Trophoblast cell (in vitro differentiated cells and primary cell): Measurements from ENCODE around the gene RBM28.

Experiments
- DNase-seq, 2 donors: peaks; one replicate each; pipeline ENCODE4 v3.0.0-alpha.2; 2016
- H2AFZ ChIP-seq: 2 replicates; pipeline ENCODE4 v1.6.1; 2013; ENCODE audit warnings: low read length, moderate library complexity, mild to moderate bottlenecking; ENCODE audit not compliant: insufficient read depth, poor library complexity
- H2AK5ac ChIP-seq: 2 replicates; pipeline ENCODE4 v1.6.1; 2013; ENCODE audit warnings: mild to moderate bottlenecking, low read length
- H2BK120ac ChIP-seq: 2 replicates; pipeline ENCODE4 v1.6.1; 2013; ENCODE audit warnings: low read length, mild to moderate bottlenecking, moderate library complexity; ENCODE audit not compliant: insufficient read depth, poor library complexity
- H2BK12ac ChIP-seq: 2 replicates; pipeline ENCODE4 v1.6.1; 2013; ENCODE audit warnings: mild to moderate bottlenecking, low read length, moderate library complexity
- H2BK5ac ChIP-seq: 2 replicates; pipeline ENCODE4 v1.6.1; 2013; ENCODE audit warnings: low read length, low read depth, moderate library complexity, mild to moderate bottlenecking; ENCODE audit not compliant: poor library complexity
- H3K14ac ChIP-seq: 2 replicates; pipeline ENCODE4 v1.6.1; 2013; ENCODE audit warnings: mild to moderate bottlenecking, low read length
- H3K18ac ChIP-seq: 2 replicates; pipeline ENCODE4 v1.6.1; 2013; ENCODE audit warnings: mild to moderate bottlenecking, low read length
- H3K23ac ChIP-seq: 2 replicates; pipeline ENCODE4 v1.6.1; 2013; ENCODE audit warnings: low read length
- H3K27ac ChIP-seq: 2 replicates; pipeline ENCODE4 v1.5.1; 2013; ENCODE audit warnings: low read depth, mild to moderate bottlenecking, inconsistent platforms, low read length, moderate library complexity
- H3K27me3 ChIP-seq: 2 replicates; pipeline ENCODE4 v1.6.1; 2013; ENCODE audit warnings: inconsistent platforms, mild to moderate bottlenecking, low read length, moderate library complexity; ENCODE audit not compliant: insufficient read depth
- H3K36me3 ChIP-seq, 2 experiments: 1 replicate in 1 of 2; 2 replicates in 1 of 2; pipeline ENCODE4 v1.6.1; 2013; ENCODE audit warnings: low read length in 2 of 2, mild to moderate bottlenecking in 2 of 2, moderate library complexity in 1 of 2; ENCODE audit not compliant: insufficient read depth in 2 of 2, control insufficient read depth in 1 of 2
- H3K4ac ChIP-seq: 2 replicates; pipeline ENCODE4 v1.6.1; 2013; ENCODE audit warnings: low read depth, mild to moderate bottlenecking, low read length, moderate library complexity
- H3K4me1 ChIP-seq, 2 experiments: 1 replicate in 1 of 2; 2 replicates in 1 of 2; pipeline ENCODE4 v1.6.1; 2013; ENCODE audit warnings: low read length in 2 of 2, mild to moderate bottlenecking in 2 of 2, moderate library complexity in 1 of 2; ENCODE audit not compliant: insufficient read depth in 2 of 2, control insufficient read depth in 1 of 2
- H3K4me2 ChIP-seq: 2 replicates; pipeline ENCODE4 v1.6.1; 2013; ENCODE audit warnings: inconsistent platforms, mild to moderate bottlenecking, low read length, moderate library complexity
- H3K4me3 ChIP-seq: 2 replicates; pipeline ENCODE4 v1.5.1; 2013; ENCODE audit warnings: mild to moderate bottlenecking, low read depth, low read length, inconsistent platforms
- H3K79me1 ChIP-seq: one replicate; pipeline ENCODE4 v1.6.1; 2013; ENCODE audit warnings: low read length
- H3K79me2 ChIP-seq: 2 replicates; pipeline ENCODE4 v1.6.1; 2013; ENCODE audit warnings: low read length, mild to moderate bottlenecking; ENCODE audit not compliant: control insufficient read depth, insufficient read depth, poor library complexity
- H3K9ac ChIP-seq: 2 replicates; pipeline ENCODE4 v1.6.1; 2013; ENCODE audit warnings: mild to moderate bottlenecking, low read length
- H3K9me3 ChIP-seq: 2 replicates; pipeline ENCODE4 v1.6.1; 2013; ENCODE audit warnings: low read depth, mild to moderate bottlenecking, control low read depth, inconsistent platforms, low read length; ENCODE audit not compliant: insufficient read depth
- H4K12ac ChIP-seq: 2 replicates; pipeline ENCODE4 v1.6.1; 2013; ENCODE audit warnings: low read depth, mild to moderate bottlenecking, low read length, moderate library complexity
- H4K8ac ChIP-seq: 2 replicates; pipeline ENCODE4 v1.6.1; 2013; ENCODE audit warnings: low read depth, mild to moderate bottlenecking, low read length, moderate library complexity
- H4K91ac ChIP-seq: one replicate; pipeline ENCODE4 v1.6.1; 2013; ENCODE audit warnings: low read depth, mild to moderate bottlenecking, low read length, moderate library complexity
- WGBS: extraction: QIAGEN DNeasy Blood & Tissue Kit; methylation state at CpG from one replicate; pipeline ENCODE4 v1.1.7; 2013; ENCODE audit warnings: missing lambda C conversion rate; ENCODE audit not compliant: insufficient read length, insufficient coverage; ENCODE audit errors: extremely low coverage; 5-methylcytosine and 5-hydroxymethylcytosine counted together

RBM28 gene

DNA sequence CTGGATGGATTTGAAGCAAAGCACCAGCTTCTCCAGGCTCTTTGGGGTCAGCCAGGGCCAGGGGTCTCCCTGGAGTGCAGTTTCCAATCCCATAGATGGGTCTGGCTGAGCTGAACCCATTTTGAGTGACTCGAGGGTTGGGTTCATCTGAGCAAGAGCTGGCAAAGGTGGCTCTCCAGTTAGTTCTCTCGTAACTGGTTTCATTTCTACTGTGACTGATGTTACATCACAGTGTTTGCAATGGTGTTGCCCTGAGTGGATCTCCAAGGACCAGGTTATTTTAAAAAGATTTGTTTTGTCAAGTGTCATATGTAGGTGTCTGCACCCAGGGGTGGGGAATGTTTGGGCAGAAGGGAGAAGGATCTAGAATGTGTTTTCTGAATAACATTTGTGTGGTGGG, 88.4 kb downstream of the RBM28 start:
- no peak overlapping the region for H2BK12ac ChIP-seq
- H2AK5ac ChIP-seq = no peak overlapping the region
- H3K14ac ChIP-seq = no peak overlapping the region
- no peak overlapping the region for H4K8ac ChIP-seq
- H4K12ac ChIP-seq = no peak overlapping the region
- H3K4me1 ChIP-seq = peaks cover 12 to 17% of the 10 kb centered on the region in 2 experiments
- H3K79me1 ChIP-seq = peaks cover 8% of the 10 kb centered on the region
- no peak overlapping the region for H3K9ac ChIP-seq
- no peak overlapping the region for H3K4me3 ChIP-seq
- no peak overlapping the region for H2BK5ac ChIP-seq
- H3K23ac ChIP-seq = no peak overlapping the region
- no peaks in the 10 kb centered on the region for H3K9me3 ChIP-seq
- H3K4ac ChIP-seq = no peak overlapping the region
- DNase-seq = no peak
- no peaks in the 10 kb centered on the region for H3K79me2 ChIP-seq
- H3K4me2 ChIP-seq = no peak overlapping the region
- no peak overlapping the region for H3K18ac ChIP-seq
- H2BK120ac ChIP-seq = no peak overlapping the region
- H2AFZ ChIP-seq = no peak overlapping the region
- no peak overlapping the region for H3K27ac ChIP-seq
- WGBS = no CpG with 5 or more reads among the region's 2 CpGs
- H3K36me3 ChIP-seq = no peaks in the 10 kb centered on the region
- H4K91ac ChIP-seq = no peak overlapping the region
- no peaks in the 10 kb centered on the region for H3K27me3 ChIP-seq

- no peak overlapping the region for H2AFZ ChIP-seq
- no peaks in the 10 kb centered on the region for H3K79me2 ChIP-seq
- no peak overlapping the region for H4K12ac ChIP-seq
- H2BK12ac ChIP-seq = no peak overlapping the region
- no peaks in the 10 kb centered on the region for H3K27me3 ChIP-seq
- no peak overlapping the region for H2BK120ac ChIP-seq
- H3K79me1 ChIP-seq = peaks cover 5% of the 10 kb centered on the region
- H2AK5ac ChIP-seq = no peak overlapping the region
- H3K4me2 ChIP-seq = no peak overlapping the region
- H3K4ac ChIP-seq = no peak overlapping the region
- H3K36me3 ChIP-seq = no peaks in the 10 kb centered on the region
- no CpG with 5 or more reads among the region's 5 CpGs for WGBS
- H3K9me3 ChIP-seq = no peaks in the 10 kb centered on the region
- H3K18ac ChIP-seq = no peak overlapping the region
- H3K9ac ChIP-seq = no peak overlapping the region
- H3K14ac ChIP-seq = no peak overlapping the region
- H2BK5ac ChIP-seq = no peak overlapping the region
- H4K91ac ChIP-seq = no peak overlapping the region
- H3K4me3 ChIP-seq = no peak overlapping the region
- no peak overlapping the region for H3K27ac ChIP-seq
- no peak overlapping the region for H3K23ac ChIP-seq
- H3K4me1 ChIP-seq = peaks cover 6 to 9% of the 10 kb centered on the region in 2 experiments
- no peak overlapping the region for H4K8ac ChIP-seq
- no peak for DNase-seq
Measured at GRCh38 chr7:128254470-128254869, 89.2 kb downstream of the RBM28 start.

DNA sequence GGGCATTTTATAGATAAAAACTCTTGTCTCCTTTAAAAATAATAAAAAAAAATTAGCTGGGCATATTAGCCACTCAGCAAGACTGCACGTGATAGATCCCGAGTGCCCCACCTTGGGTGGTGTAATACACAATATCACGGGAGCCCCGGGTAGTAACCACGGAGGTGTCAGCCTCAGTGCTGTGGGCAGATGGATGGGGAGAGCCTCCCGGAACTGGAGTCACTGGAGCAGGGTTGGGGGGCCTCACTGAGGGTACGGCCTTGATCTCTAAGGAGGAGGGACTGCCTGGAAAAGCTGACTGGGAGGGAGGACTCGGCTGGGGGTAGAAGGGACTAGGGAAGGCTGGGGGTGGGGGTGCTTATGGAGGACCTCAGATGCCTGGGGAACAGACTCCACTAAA, 90.0 kb downstream of the RBM28 start:
- H3K4me3 ChIP-seq = no peak overlapping the region
- H3K9me3 ChIP-seq = no peaks in the 10 kb centered on the region
- no peaks in the 10 kb centered on the region for H3K79me2 ChIP-seq
- no peak overlapping the region for H3K27ac ChIP-seq
- DNase-seq = no peak
- H3K4ac ChIP-seq = no peak overlapping the region
- H2AFZ ChIP-seq = no peak overlapping the region
- no peak overlapping the region for H3K14ac ChIP-seq
- H3K18ac ChIP-seq = no peak overlapping the region
- no CpG with 5 or more reads among the region's 8 CpGs for WGBS
- no peaks in the 10 kb centered on the region for H3K36me3 ChIP-seq
- H2BK120ac ChIP-seq = no peak overlapping the region
- H3K27me3 ChIP-seq = no peaks in the 10 kb centered on the region
- H2BK12ac ChIP-seq = no peak overlapping the region
- no peaks in the 10 kb centered on the region for H3K79me1 ChIP-seq
- H4K12ac ChIP-seq = no peak overlapping the region
- H3K4me1 ChIP-seq = peaks cover 0 to 3% of the 10 kb centered on the region in 2 experiments
- no peak overlapping the region for H2AK5ac ChIP-seq
- H4K91ac ChIP-seq = no peak overlapping the region
- H3K4me2 ChIP-seq = no peak overlapping the region
- H3K9ac ChIP-seq = no peak overlapping the region
- no peak overlapping the region for H3K23ac ChIP-seq
- no peak overlapping the region for H2BK5ac ChIP-seq
- H4K8ac ChIP-seq = no peak overlapping the region

DNA sequence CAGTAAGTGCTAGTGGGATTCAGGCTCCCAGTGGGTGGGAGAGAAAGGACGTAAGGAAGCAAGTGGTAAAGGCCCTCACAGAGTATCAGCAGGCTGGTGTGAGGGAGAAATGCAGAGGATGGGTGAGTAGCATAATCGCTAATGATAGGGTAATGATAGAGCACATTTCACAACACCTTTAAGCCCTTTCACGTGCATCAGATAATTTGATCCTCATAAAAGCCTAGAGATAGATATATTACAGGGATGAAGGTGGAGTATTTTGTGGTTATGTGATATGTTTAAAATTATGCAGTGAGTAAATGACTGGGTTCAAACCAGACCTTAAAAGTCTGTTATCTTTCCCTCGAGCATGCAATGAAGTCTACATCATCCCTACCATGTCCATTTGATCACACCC, 92.4 kb downstream of the RBM28 start:
- no peak overlapping the region for H4K91ac ChIP-seq
- H3K27ac ChIP-seq = no peak overlapping the region
- no CpG with 5 or more reads among the region's 4 CpGs for whole genome bisulfite sequencing

More for the DNA sequence above, 92.4 kb downstream of the RBM28 start:
- no peak overlapping the region for H3K9ac ChIP-seq
- H3K14ac ChIP-seq = no peak overlapping the region
- H2BK5ac ChIP-seq = no peak overlapping the region
- H3K4ac ChIP-seq = no peak overlapping the region
- H4K8ac ChIP-seq = no peak overlapping the region
- no peak overlapping the region for H2BK120ac ChIP-seq
- H3K4me1 ChIP-seq = no peaks in the 10 kb centered on the region
- H3K36me3 ChIP-seq = no peaks in the 10 kb centered on the region
- no peaks in the 10 kb centered on the region for H3K79me1 ChIP-seq
- H2AFZ ChIP-seq = no peak overlapping the region
- H3K79me2 ChIP-seq = no peaks in the 10 kb centered on the region
- no peak overlapping the region for H3K4me2 ChIP-seq
- H3K9me3 ChIP-seq = no peaks in the 10 kb centered on the region
- H3K18ac ChIP-seq = no peak overlapping the region
- no peak overlapping the region for H2BK12ac ChIP-seq
- H3K23ac ChIP-seq = no peak overlapping the region
- H2AK5ac ChIP-seq = no peak overlapping the region
- H3K27me3 ChIP-seq = no peaks in the 10 kb centered on the region
- H4K12ac ChIP-seq = no peak overlapping the region
- DNase-seq = no peak
- H3K4me3 ChIP-seq = no peak overlapping the region
